Measurements from ENCODE around the gene CCND1. TPM values are rescaled to one million over a fixed set of nuclear protein-coding genes. Genes with fewer than 3 reads are reported as not detected.

The CCND1 gene
- total RNA-seq, 1 experiment from 2014 or later = 372 TPM

- Histone ChIP-seq H3K27me3 (ENCODE audit: insufficient read depth, low read length) (no peaks in the 10 kb centered on the region), H3K79me1 (ENCODE audit: insufficient read depth, low read depth, low read length, poor library complexity, severe bottlenecking) (no peaks in the 10 kb centered on the region), H3K4ac (ENCODE audit: low read depth, low read length) (no peak overlapping the region), H2BK5ac (ENCODE audit: insufficient read length, low read length) (no peak overlapping the region), H3K23ac (ENCODE audit: insufficient read length, low read depth, low read length) (no peak overlapping the region), H4K20me1 (ENCODE audit: control insufficient read depth, insufficient read depth, insufficient read length) (no peaks in the 10 kb centered on the region), H3T11ph (ENCODE audit: low read length) (no peak overlapping the region), H3K79me2 (ENCODE audit: insufficient read depth, low read length) (no peaks in the 10 kb centered on the region), H3K27ac (ENCODE audit: insufficient read length, low read depth, low read length) (no peak overlapping the region), H4K91ac (ENCODE audit: insufficient read length, low read depth, low read length) (no peak overlapping the region), H4K8ac (replicated peaks; ENCODE audit: insufficient read length, low read depth, low read length) (no peak overlapping the region), H3K18ac (ENCODE audit: insufficient read length, low read depth, low read length) (no peak overlapping the region), H3K9me3 (ENCODE audit: control insufficient read depth, low read depth, low read length) (no peaks in the 10 kb centered on the region), H3K56ac (ENCODE audit: insufficient read length, low read depth, low read length) (no peak overlapping the region), H3K4me2 (ENCODE audit: insufficient read depth, insufficient read length, low read length) (no peak overlapping the region), H2BK15ac (ENCODE audit: low read depth, low read length) (no peak overlapping the region), H3K4me1 (ENCODE audit: insufficient read depth, low read length) (peaks cover 4% of the 10 kb centered on the region; the same call in 1 of the 2 replicates), H2BK12ac (ENCODE audit: insufficient read length, low read depth, low read length) (no peak overlapping the region), H4K5ac (ENCODE audit: insufficient read length, low read depth, low read length) (no peak overlapping the region), H3K9ac (ENCODE audit: extremely low read depth, insufficient read length, low read length) (no peak overlapping the region), H3K14ac (ENCODE audit: insufficient read depth, low read length) (no peak overlapping the region), H2BK120ac (ENCODE audit: low read depth, low read length, poor library complexity, severe bottlenecking) (no peak overlapping the region), H2AK5ac (ENCODE audit: insufficient read length, low read length) (no peak overlapping the region), H2AFZ (ENCODE audit: low read length) (no peak overlapping the region), H3K23me2 (ENCODE audit: insufficient read length, low read depth, low read length, poor library complexity, severe bottlenecking) (no peaks in the 10 kb centered on the region), H2BK20ac (ENCODE audit: low read depth, low read length, poor library complexity, severe bottlenecking) (no peak overlapping the region)
- H3K4me3 Mint-ChIP-seq = no peak overlapping the region
- H3K27ac Mint-ChIP-seq = peak overlapping the region in 1 of 3 experiments; percentile 48; a peak in 1 of 7 replicates
- H3K36me3 Mint-ChIP-seq (ENCODE audit: insufficient read depth in 1 of 3, low read depth in 3 of 3) = peaks cover 0 to 18% (median 2%) of the 10 kb centered on the region in 3 experiments; a peak in 4 of 7 replicates
- peaks cover 26 to 29% of the 10 kb centered on the region in 2 experiments for H3K4me1 Mint-ChIP-seq
- H3K27me3 Mint-ChIP-seq (ENCODE audit: low read depth) = peaks cover 19% of the 10 kb centered on the region
- no peak for DNase-seq
- WGBS (ENCODE audit: extremely low coverage, insufficient read length, low lambda C conversion rate) = no CpG with 5 or more reads among the region's 11 CpGs
- H3K9me3 Mint-ChIP-seq = peaks cover 2 to 16% of the 10 kb centered on the region in 2 experiments; a peak in 3 of 5 replicates
- TF ChIP-seq, protein P1, sequence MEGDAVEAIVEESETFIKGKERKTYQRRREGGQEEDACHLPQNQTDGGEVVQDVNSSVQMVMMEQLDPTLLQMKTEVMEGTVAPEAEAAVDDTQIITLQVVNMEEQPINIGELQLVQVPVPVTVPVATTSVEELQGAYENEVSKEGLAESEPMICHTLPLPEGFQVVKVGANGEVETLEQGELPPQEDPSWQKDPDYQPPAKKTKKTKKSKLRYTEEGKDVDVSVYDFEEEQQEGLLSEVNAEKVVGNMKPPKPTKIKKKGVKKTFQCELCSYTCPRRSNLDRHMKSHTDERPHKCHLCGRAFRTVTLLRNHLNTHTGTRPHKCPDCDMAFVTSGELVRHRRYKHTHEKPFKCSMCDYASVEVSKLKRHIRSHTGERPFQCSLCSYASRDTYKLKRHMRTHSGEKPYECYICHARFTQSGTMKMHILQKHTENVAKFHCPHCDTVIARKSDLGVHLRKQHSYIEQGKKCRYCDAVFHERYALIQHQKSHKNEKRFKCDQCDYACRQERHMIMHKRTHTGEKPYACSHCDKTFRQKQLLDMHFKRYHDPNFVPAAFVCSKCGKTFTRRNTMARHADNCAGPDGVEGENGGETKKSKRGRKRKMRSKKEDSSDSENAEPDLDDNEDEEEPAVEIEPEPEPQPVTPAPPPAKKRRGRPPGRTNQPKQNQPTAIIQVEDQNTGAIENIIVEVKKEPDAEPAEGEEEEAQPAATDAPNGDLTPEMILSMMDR (conservative IDR thresholded peaks at IDR 0.05) = no peak
These were observed 41.5 kb upstream of the CCND1 start for GRCh38 chr11:69599502-69599901.
